ENCODE data around the gene LAMA3. TPM values are rescaled to one million over a fixed set of nuclear protein-coding genes. Genes with fewer than 3 reads are reported as not detected.
"Not testable (repeated sequence)": the region's sequence is repeated elsewhere in the genome, so short reads cannot be mapped to it uniquely, and the experiment has no call there.

Gene LAMA3
- total RNA-seq, 2 donors from 2014 or later, result 0.11 to 0.24 TPM

GRCh38 chr18:23710068-23710527, 20.8 kb downstream of the LAMA3 start:
- peaks cover 6% of the 10 kb centered on the region for H3K4me1 Mint-ChIP-seq

GRCh38 chr18:23710946-23711345, 21.7 kb downstream of the LAMA3 start:
- no peaks in the 10 kb centered on the region for H3K9me3 Mint-ChIP-seq
- peaks cover 7% of the 10 kb centered on the region for H3K27me3 Mint-ChIP-seq
- H3K27ac Mint-ChIP-seq, result no peak overlapping the region
- H3K36me3 Mint-ChIP-seq (ENCODE audit: low read depth), result no peaks in the 10 kb centered on the region
- H3K4me3 Mint-ChIP-seq, result no peak overlapping the region
- peaks cover 6% of the 10 kb centered on the region for H3K4me1 Mint-ChIP-seq
- no peak for ATAC-seq (replicated peaks)

More at GRCh38 chr18:23710068-23710527, 20.8 kb downstream of the LAMA3 start:
- peaks cover 4% of the 10 kb centered on the region for H3K27me3 Mint-ChIP-seq
- H3K27ac Mint-ChIP-seq, result no peak overlapping the region
- no peak overlapping the region for H3K4me3 Mint-ChIP-seq
- no peak for ATAC-seq (replicated peaks)
- H3K9me3 Mint-ChIP-seq, result no peaks in the 10 kb centered on the region
- no peaks in the 10 kb centered on the region for H3K36me3 Mint-ChIP-seq (ENCODE audit: low read depth)

GRCh38 chr18:23711426-23711825, 22.2 kb downstream of the LAMA3 start:
- Mint-ChIP-seq H3K36me3 (ENCODE audit: low read depth) (no peaks in the 10 kb centered on the region), H3K9me3 (no peaks in the 10 kb centered on the region), H3K4me3 (no peak overlapping the region), H3K4me1 (peaks cover 6% of the 10 kb centered on the region), H3K27me3 (peaks cover 7% of the 10 kb centered on the region), H3K27ac (no peak overlapping the region)
- no peak for ATAC-seq (replicated peaks)

- Mint-ChIP-seq H3K4me3 (no peak overlapping the region), H3K4me1 (peaks cover 6% of the 10 kb centered on the region), H3K36me3 (ENCODE audit: low read depth) (no peaks in the 10 kb centered on the region), H3K9me3 (no peaks in the 10 kb centered on the region), H3K27me3 (peaks cover 7% of the 10 kb centered on the region), H3K27ac (no peak overlapping the region)
- ATAC-seq (replicated peaks), result peak; percentile 55
Measured at GRCh38 chr18:23712445-23712844, 23.2 kb downstream of the LAMA3 start.

GRCh38 chr18:23714576-23714975, 25.3 kb downstream of the LAMA3 start:
- no peak overlapping the region for H3K4me3 Mint-ChIP-seq
- no peaks in the 10 kb centered on the region for H3K36me3 Mint-ChIP-seq (ENCODE audit: low read depth)
- no peak for ATAC-seq (replicated peaks)
- H3K9me3 Mint-ChIP-seq, result no peaks in the 10 kb centered on the region
- H3K4me1 Mint-ChIP-seq, result peaks cover 6% of the 10 kb centered on the region
- H3K27me3 Mint-ChIP-seq, result peaks cover 3% of the 10 kb centered on the region
- H3K27ac Mint-ChIP-seq, result no peak overlapping the region

GRCh38 chr18:23716079-23716478, 26.8 kb downstream of the LAMA3 start:
- not testable (repeated sequence) for H3K27ac Mint-ChIP-seq; H3K27me3 Mint-ChIP-seq; ATAC-seq (replicated peaks); H3K4me3 Mint-ChIP-seq; H3K36me3 Mint-ChIP-seq (ENCODE audit: low read depth); H3K4me1 Mint-ChIP-seq; H3K9me3 Mint-ChIP-seq

- H3K27ac Mint-ChIP-seq, result no peak overlapping the region
- H3K9me3 Mint-ChIP-seq, result no peaks in the 10 kb centered on the region
- H3K27me3 Mint-ChIP-seq, result peaks cover 3% of the 10 kb centered on the region
- H3K4me1 Mint-ChIP-seq, result peaks cover 6% of the 10 kb centered on the region
- ATAC-seq (replicated peaks), result peak; percentile 48
- H3K36me3 Mint-ChIP-seq (ENCODE audit: low read depth), result no peaks in the 10 kb centered on the region
- no peak overlapping the region for H3K4me3 Mint-ChIP-seq
Measured at GRCh38 chr18:23716516-23716915, 27.3 kb downstream of the LAMA3 start.

GRCh38 chr18:23716966-23717365, 27.7 kb downstream of the LAMA3 start:
- Mint-ChIP-seq H3K27me3 (peaks cover 8% of the 10 kb centered on the region), H3K27ac (no peak overlapping the region), H3K36me3 (ENCODE audit: low read depth) (no peaks in the 10 kb centered on the region), H3K9me3 (no peaks in the 10 kb centered on the region), H3K4me1 (peaks cover 6% of the 10 kb centered on the region), H3K4me3 (no peak overlapping the region)
- ATAC-seq (replicated peaks), result no peak

- no peak overlapping the region for H3K27ac Mint-ChIP-seq
- no peak overlapping the region for H3K4me3 Mint-ChIP-seq
- no peaks in the 10 kb centered on the region for H3K9me3 Mint-ChIP-seq
- no peaks in the 10 kb centered on the region for H3K36me3 Mint-ChIP-seq (ENCODE audit: low read depth)
- peaks cover 9% of the 10 kb centered on the region for H3K27me3 Mint-ChIP-seq
- peaks cover 2% of the 10 kb centered on the region for H3K4me1 Mint-ChIP-seq
- ATAC-seq (replicated peaks), result no peak
Measured at GRCh38 chr18:23718243-23718720, 29.0 kb downstream of the LAMA3 start.

GRCh38 chr18:23718731-23719130, 29.5 kb downstream of the LAMA3 start:
- Mint-ChIP-seq H3K27me3 (peaks cover 9% of the 10 kb centered on the region), H3K9me3 (no peaks in the 10 kb centered on the region), H3K4me3 (no peak overlapping the region), H3K4me1 (no peaks in the 10 kb centered on the region), H3K36me3 (ENCODE audit: low read depth) (no peaks in the 10 kb centered on the region), H3K27ac (no peak overlapping the region)
- ATAC-seq (replicated peaks), result no peak

GRCh38 chr18:23719634-23720201, 30.5 kb downstream of the LAMA3 start:
- Mint-ChIP-seq H3K27ac (no peak overlapping the region), H3K4me3 (no peak overlapping the region), H3K36me3 (ENCODE audit: low read depth) (no peaks in the 10 kb centered on the region), H3K27me3 (peaks cover 11% of the 10 kb centered on the region), H3K9me3 (no peaks in the 10 kb centered on the region), H3K4me1 (no peaks in the 10 kb centered on the region)
- ATAC-seq (replicated peaks), result no peak

- H3K27me3 Mint-ChIP-seq, result peaks cover 11% of the 10 kb centered on the region
- no peak overlapping the region for H3K27ac Mint-ChIP-seq
- no peak overlapping the region for H3K4me3 Mint-ChIP-seq
- H3K36me3 Mint-ChIP-seq (ENCODE audit: low read depth), result no peaks in the 10 kb centered on the region
- no peaks in the 10 kb centered on the region for H3K4me1 Mint-ChIP-seq
- no peak for ATAC-seq (replicated peaks)
- no peaks in the 10 kb centered on the region for H3K9me3 Mint-ChIP-seq
Measured at GRCh38 chr18:23721696-23722480, 32.6 kb downstream of the LAMA3 start.

GRCh38 chr18:23722646-23723045, 33.4 kb downstream of the LAMA3 start:
- Mint-ChIP-seq H3K36me3 (ENCODE audit: low read depth) (no peaks in the 10 kb centered on the region), H3K27me3 (peaks cover 11% of the 10 kb centered on the region), H3K4me1 (no peaks in the 10 kb centered on the region), H3K4me3 (no peak overlapping the region), H3K27ac (no peak overlapping the region), H3K9me3 (no peaks in the 10 kb centered on the region)
- no peak for ATAC-seq (replicated peaks)

- Mint-ChIP-seq H3K4me1 (no peaks in the 10 kb centered on the region), H3K9me3 (no peaks in the 10 kb centered on the region), H3K4me3 (no peak overlapping the region), H3K27ac (no peak overlapping the region), H3K27me3 (peaks cover 11% of the 10 kb centered on the region), H3K36me3 (ENCODE audit: low read depth) (no peaks in the 10 kb centered on the region)
- ATAC-seq (replicated peaks), result no peak
Measured at GRCh38 chr18:23723121-23723520, 33.9 kb downstream of the LAMA3 start.

- no peak for ATAC-seq (replicated peaks)
- H3K4me3 Mint-ChIP-seq, result no peak overlapping the region
- peaks cover 14% of the 10 kb centered on the region for H3K27me3 Mint-ChIP-seq
- no peaks in the 10 kb centered on the region for H3K36me3 Mint-ChIP-seq (ENCODE audit: low read depth)
- no peak overlapping the region for H3K27ac Mint-ChIP-seq
- no peaks in the 10 kb centered on the region for H3K4me1 Mint-ChIP-seq
- H3K9me3 Mint-ChIP-seq, result no peaks in the 10 kb centered on the region
Measured at GRCh38 chr18:23724681-23725080, 35.4 kb downstream of the LAMA3 start.

All from activated T-helper 17 cell treated with anti-CD3 and anti-CD28 coated beads, Interleukin-2, amount 50 U/mL, for 72 hours (primary cell).